ENCODE results near the gene CCDC27. TPM values are rescaled to one million over a fixed set of nuclear protein-coding genes. Genes with fewer than 3 reads are reported as not detected.

CCDC27 gene
- total RNA-seq, 1 experiment from 2014 or later, result not detected

GRCh38 chr1:3746389-3746829, 5.8 kb upstream of the CCDC27 start:
- H3K36me3 ChIP-seq (ENCODE audit: control insufficient read depth in 1 of 2, insufficient read depth in 2 of 2, low read length in 2 of 2), result no peaks in the 10 kb centered on the region
- ChIA-PET RAD21 (ENCODE audit: low non-redundant PET in 1 of 2, low total read pairs in 2 of 2, uncharacterized antibody in 2 of 2, unreplicated experiment in 2 of 2) (no interaction called here), CTCF (no interaction called here), POLR2A (no interaction called here)
- no peaks in the 10 kb centered on the region for H3K9me3 ChIP-seq (ENCODE audit: control insufficient read depth in 1 of 2, insufficient read depth in 1 of 2, low read depth in 1 of 2, low read length in 2 of 2)
- H3K27ac ChIP-seq (ENCODE audit: low read depth, low read length), result no peak overlapping the region
- H3K4me2 ChIP-seq (ENCODE audit: low read length), result no peak overlapping the region
- peaks cover 10% of the 10 kb centered on the region for H3K27me3 ChIP-seq (ENCODE audit: insufficient read depth, low read length)
- ATAC-seq, result no peak
- no peaks in the 10 kb centered on the region for H3K4me1 ChIP-seq (ENCODE audit: control insufficient read depth in 1 of 2, insufficient read depth in 2 of 2, low read length in 2 of 2)
- H3K79me2 ChIP-seq (ENCODE audit: insufficient read depth, low read length), result no peaks in the 10 kb centered on the region
- DNase-seq (ENCODE audit: low read depth, low spot score), result no peak
- H2AFZ ChIP-seq (ENCODE audit: low read depth, low read length, poor library complexity, severe bottlenecking), result no peak overlapping the region
- H3K9ac ChIP-seq (ENCODE audit: low read length), result no peak overlapping the region
- H4K20me1 ChIP-seq (ENCODE audit: insufficient read depth), result no peaks in the 10 kb centered on the region
- BruUV-seq (replicated peaks), result no TSS peak
- H3K9me2 ChIP-seq (ENCODE audit: insufficient read depth), result no peaks in the 10 kb centered on the region
- no peak for TF ChIP-seq MAX (IDR thresholded peaks at IDR 0.05)
- no peak for TF ChIP-seq FOSL1 (IDR thresholded peaks at IDR 0.05; ENCODE audit: low read depth)
- no peak for TF ChIP-seq SRF (IDR thresholded peaks at IDR 0.05; ENCODE audit: low read depth)
- TF ChIP-seq REST (IDR thresholded peaks at IDR 0.05; ENCODE audit: low read depth), result no peak
- H3K4me3 ChIP-seq (replicated peaks in 1 of 2; ENCODE audit: low read depth in 1 of 2, low read length in 2 of 2), result no peak overlapping the region
- intact Hi-C loops (cut with micrococcal nuclease), result no loop called here

DNA sequence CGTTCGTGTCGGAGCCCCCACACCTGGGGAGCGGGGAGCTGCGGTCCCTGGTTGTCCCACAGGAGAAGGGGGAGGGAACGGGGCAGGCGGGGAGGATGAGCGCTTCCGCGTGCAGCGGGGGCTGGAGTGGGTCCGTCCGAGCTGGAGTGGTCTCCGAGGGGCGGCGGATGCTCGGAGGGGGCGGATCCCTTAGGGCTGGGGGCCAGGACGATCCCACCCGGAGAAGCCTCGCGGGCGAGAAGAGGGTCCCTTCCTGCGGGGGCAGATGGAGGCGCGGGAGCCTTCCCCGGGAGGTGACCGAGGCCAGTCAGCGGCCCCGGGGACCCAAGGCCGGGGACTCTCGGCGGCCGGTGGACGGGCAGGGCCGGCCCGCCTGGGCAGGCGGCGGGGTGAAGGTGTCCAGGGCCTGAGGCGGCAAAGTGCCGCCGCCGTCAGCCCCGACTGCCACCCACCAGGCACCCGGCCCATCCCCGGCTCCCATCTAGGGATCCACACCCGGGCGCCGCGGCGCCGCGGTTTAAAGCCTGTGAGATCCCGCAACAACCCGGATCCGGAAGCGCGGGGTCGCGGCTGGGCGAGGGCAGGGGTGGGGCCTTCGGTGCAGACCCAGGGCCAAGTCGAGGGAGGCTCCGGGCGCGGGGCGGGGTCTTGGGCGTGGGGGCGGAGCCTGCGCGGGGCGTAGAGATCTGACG, 5.3 kb upstream of the CCDC27 start:
- H3K9ac ChIP-seq (ENCODE audit: low read length), result no peak overlapping the region
- intact Hi-C loops (cut with micrococcal nuclease), result no loop called here
- no peaks in the 10 kb centered on the region for H3K36me3 ChIP-seq (ENCODE audit: control insufficient read depth in 1 of 2, insufficient read depth in 2 of 2, low read length in 2 of 2)
- H4K20me1 ChIP-seq (ENCODE audit: insufficient read depth), result no peaks in the 10 kb centered on the region
- ChIA-PET CTCF (no interaction called here), RAD21 (ENCODE audit: low non-redundant PET in 1 of 2, low total read pairs in 2 of 2, uncharacterized antibody in 2 of 2, unreplicated experiment in 2 of 2) (no interaction called here), POLR2A (no interaction called here)
- peaks cover 12% of the 10 kb centered on the region for H3K27me3 ChIP-seq (ENCODE audit: insufficient read depth, low read length)
- DNase-seq (ENCODE audit: low read depth, low spot score), result no peak
- H3K27ac ChIP-seq (ENCODE audit: low read depth, low read length), result no peak overlapping the region
- no peak overlapping the region for H2AFZ ChIP-seq (ENCODE audit: low read depth, low read length, poor library complexity, severe bottlenecking)
- no peak for ATAC-seq
- H3K79me2 ChIP-seq (ENCODE audit: insufficient read depth, low read length), result no peaks in the 10 kb centered on the region
- H3K4me3 ChIP-seq (replicated peaks in 1 of 2; ENCODE audit: low read depth in 1 of 2, low read length in 2 of 2), result no peak overlapping the region
- no peaks in the 10 kb centered on the region for H3K9me2 ChIP-seq (ENCODE audit: insufficient read depth)
- H3K4me2 ChIP-seq (ENCODE audit: low read length), result no peak overlapping the region
- H3K4me1 ChIP-seq (ENCODE audit: control insufficient read depth in 1 of 2, insufficient read depth in 2 of 2, low read length in 2 of 2), result no peaks in the 10 kb centered on the region
- no peaks in the 10 kb centered on the region for H3K9me3 ChIP-seq (ENCODE audit: control insufficient read depth in 1 of 2, insufficient read depth in 1 of 2, low read depth in 1 of 2, low read length in 2 of 2)
- BruUV-seq (replicated peaks), result no TSS peak
- TF ChIP-seq RAD21 (IDR thresholded peaks at IDR 0.05; ENCODE audit: low read depth) (no peak), SP1 (IDR thresholded peaks at IDR 0.05; ENCODE audit: low read depth) (no peak), EZH2 (IDR thresholded peaks at IDR 0.05) (no peak), FOSL1 (IDR thresholded peaks at IDR 0.05; ENCODE audit: low read depth) (no peak), CTCF (IDR thresholded peaks at IDR 0.05 in 2 of 3, conservative IDR thresholded peaks at IDR 0.05 in 1 of 3; ENCODE audit: borderline replicate concordance in 1 of 3, insufficient read depth in 1 of 3, low read depth in 2 of 3, low read length in 2 of 3) (no peak), CBX3 (IDR thresholded peaks at IDR 0.05; ENCODE audit: low read depth) (no peak), EZH2phosphoT487 (IDR thresholded peaks at IDR 0.05; ENCODE audit: borderline replicate concordance) (no peak), POLR2AphosphoS5 (IDR thresholded peaks at IDR 0.05; ENCODE audit: low read depth, low read length) (no peak)
- TF ChIP-seq, protein P1, sequence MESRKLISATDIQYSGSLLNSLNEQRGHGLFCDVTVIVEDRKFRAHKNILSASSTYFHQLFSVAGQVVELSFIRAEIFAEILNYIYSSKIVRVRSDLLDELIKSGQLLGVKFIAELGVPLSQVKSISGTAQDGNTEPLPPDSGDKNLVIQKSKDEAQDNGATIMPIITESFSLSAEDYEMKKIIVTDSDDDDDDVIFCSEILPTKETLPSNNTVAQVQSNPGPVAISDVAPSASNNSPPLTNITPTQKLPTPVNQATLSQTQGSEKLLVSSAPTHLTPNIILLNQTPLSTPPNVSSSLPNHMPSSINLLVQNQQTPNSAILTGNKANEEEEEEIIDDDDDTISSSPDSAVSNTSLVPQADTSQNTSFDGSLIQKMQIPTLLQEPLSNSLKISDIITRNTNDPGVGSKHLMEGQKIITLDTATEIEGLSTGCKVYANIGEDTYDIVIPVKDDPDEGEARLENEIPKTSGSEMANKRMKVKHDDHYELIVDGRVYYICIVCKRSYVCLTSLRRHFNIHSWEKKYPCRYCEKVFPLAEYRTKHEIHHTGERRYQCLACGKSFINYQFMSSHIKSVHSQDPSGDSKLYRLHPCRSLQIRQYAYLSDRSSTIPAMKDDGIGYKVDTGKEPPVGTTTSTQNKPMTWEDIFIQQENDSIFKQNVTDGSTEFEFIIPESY (IDR thresholded peaks at IDR 0.05; ENCODE audit: extremely low read depth, insufficient replicate concordance, low read length), result no peak

Measured in HCT116 (cell line).